NCI-H1436 treated with DMSO at 0.1 percent for 48 hours (cell line): ENCODE data around the gene FAM240A.

Experiments used
- DNase-seq: peaks from one replicate; lab custom pipeline; 2025; lab: John Stamatoyannopoulos, UW

The FAM240A gene

DNA sequence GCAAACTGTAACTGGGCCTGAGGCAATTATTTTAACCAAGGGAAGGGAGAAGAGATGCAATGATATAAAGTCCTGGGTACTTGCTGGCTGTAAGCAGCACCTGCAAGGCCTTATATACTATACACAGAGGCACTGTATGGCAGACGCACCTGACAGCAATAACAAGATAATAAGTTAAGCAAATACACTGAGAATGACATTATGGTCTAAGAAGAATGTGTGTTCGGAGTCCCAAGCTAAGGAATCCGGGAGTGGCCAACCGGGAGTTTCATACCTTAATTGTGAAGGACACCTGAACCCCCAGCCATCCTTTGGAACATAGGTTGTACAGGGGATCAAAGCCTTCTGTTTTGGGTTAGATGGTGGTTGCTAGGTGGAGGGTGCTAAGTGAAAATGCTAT, 13.7 kb downstream of the FAM240A start:
- no peak for DNase-seq

DNA sequence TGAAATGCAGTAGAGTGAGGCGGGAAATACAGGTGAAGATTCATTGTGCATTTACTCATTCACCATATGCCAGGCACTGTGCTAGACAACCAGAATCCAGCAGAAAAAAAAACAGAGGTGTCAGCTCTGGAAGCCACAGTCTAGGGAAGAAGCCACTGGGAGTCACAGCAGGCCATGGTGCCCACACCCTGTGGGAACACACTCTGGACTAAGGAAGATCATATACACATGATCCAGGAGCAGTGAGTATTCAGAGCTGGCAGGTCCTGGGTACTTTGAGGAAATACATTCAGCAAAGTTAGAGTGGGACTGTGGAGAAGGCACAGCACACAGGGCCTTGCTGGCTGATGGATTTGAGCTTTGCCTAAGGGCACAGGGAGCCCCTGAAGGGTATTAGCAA, 14.8 kb downstream of the FAM240A start:
- no peak for DNase-seq

DNA sequence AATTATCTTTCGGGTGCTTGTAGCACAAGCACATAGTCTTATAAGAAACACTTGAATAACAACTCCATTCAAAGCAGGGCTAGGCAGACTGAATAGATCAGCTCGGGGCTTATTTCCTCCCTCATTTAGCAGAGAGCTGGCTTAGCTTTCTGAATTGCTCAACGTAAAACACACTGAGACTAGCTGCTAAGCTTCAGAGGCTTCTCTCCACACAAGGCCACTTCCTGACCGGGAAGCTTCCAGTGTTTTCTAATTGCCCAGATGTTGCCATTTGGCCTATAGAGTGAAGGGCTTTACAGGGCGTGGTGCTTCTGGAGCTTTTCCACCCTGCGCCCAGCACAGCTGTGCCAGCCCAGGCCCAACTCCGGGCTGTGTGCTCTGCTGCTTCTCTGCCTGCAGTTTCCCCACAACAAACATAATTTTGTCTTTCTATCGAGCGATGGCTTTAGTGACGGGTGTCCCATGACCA, 16.6 kb downstream of the FAM240A start:
- DNase-seq = no peak

DNA sequence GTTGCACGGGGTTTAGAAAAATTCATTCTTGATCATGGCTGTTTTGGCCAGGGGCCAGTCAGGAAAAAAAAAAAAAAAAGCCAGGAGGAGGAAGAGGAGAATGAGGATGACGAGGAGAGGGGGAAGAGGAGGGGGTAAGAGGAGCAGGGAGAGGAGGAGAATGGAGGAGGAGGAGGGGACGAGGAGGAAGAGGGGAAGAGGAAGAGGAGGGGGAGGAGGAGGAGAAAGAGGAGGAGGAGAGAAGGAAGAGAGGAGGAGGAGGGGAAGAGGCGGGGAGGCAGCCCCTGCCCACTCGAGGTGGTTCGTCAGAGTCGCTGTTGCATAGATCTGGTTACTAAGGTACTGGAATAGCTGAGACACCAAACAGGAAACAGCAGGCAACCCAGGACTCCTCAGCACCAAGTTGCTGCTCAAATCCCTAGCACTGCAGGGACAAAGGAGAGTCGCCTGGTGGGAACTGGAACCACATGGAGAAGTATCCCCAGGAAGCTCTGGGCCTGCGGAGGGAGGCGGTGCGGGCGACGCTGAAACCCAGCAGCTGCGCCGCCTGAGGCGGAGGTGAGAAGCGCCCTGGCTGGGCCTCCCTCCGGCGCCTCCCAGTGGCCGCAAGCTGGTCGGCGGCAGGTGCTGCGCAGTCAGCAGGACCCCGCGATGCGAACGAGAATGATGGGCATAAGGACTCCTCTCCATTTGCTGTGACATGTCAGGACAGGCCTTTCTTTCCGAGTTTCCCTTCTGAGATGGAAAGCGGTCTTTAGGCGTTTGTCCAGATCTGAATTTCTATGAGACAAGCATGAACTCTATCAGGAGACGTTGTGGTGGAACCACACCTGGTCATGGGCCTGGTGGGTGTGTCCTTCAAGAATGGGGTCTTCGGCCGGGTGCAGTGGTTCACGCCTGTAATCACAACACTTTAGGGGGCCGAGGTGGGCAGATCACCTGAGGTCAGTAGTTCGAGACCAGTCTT, 17.5 kb downstream of the FAM240A start:
- no peak for DNase-seq

DNA sequence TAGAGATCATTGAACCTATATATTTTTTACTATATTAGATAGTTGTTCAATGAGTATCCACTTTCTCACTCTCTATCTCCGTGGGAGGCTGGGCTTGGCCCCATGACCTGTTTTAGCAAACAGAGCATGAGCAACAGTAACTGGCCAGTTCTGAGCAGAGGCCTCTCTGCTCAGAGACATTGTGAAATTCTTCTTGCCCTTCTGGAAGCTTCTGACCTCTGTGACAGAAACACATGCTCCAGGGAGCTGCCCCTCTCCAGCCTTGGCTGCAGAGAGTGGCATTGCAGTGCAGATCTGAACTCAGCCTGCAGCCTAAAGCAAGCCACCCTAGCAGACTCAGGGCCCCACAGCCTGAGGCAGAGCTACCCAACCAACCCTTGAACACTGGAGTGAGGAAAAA, 20.5 kb downstream of the FAM240A start:
- no peak for DNase-seq

DNA sequence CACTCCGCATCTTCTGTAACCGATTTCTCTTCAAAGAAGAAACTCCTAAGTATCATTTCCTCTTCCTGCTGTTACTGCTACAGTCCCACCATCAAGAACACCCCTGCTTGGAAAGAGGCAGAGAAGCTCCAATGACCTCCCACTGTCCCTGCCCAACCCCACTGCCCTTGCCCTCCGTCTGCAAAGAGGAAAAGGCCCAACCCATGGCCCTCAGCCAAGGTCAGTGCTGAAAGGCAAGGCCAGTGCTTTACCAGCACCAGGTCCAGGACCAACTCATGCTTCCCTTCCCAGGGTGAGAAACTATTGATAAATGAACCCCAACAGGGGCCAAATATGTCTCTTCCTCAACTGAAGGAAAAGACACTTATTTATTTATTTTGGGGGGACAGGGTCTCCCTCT, 22.5 kb downstream of the FAM240A start:
- no peak for DNase-seq

DNA sequence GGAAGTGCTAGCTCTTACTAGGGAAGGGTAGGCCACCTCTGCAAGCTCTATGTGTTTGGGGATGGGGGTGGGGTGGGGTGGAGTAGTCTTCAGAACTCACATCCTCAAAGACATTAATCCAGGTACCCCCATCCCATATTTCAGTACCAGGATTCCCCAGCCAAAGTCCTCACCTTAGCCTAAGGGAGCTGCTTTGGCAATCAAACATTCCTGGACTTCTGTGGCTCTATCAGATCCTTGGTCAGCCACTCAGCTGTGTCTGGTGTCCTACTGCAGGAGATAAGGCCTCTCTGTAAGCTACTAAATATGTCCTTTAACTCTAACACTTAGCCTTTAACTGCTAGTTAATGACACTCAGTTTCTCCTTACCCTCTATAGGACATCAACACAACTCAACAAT, 26.9 kb downstream of the FAM240A start:
- no peak for DNase-seq

DNA sequence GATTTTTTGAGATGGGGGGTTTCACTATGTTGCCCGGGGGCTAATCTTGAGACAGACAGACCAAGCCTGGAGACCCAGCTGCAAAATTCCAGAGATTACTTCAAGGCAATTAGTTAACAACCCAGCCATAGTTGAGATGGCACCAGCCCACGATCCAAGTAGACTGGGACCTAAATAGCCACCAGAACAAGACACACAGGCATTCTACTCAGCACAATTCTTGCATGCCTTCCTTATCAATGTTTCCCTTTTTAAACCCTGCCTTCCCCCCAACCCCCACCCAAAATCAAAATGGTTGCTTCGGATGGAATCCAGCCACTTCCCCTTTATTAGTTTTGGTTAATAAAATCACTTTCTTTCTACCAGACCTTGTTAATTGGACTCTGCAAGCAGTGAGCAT, 28.6 kb downstream of the FAM240A start:
- no peak for DNase-seq

DNA sequence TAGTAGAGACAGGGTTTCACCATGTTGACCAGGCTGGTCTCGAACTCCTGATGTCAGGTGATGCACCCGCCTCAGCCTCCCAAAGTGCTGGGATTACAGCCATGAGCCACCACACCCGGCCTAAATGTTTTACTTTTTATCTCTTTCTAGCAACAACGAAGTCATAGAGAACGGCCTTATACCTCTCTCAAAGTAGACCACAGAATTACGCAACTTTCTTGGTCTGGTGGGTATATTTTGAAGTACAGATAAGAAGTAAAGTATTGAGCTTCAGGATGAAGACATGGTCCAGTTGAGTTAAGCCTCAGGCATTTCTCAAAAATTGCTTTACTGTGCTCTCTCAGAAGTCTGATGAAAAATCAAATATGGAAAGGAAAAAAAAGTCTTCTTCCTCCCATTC, 30.6 kb downstream of the FAM240A start:
- DNase-seq = no peak

DNA sequence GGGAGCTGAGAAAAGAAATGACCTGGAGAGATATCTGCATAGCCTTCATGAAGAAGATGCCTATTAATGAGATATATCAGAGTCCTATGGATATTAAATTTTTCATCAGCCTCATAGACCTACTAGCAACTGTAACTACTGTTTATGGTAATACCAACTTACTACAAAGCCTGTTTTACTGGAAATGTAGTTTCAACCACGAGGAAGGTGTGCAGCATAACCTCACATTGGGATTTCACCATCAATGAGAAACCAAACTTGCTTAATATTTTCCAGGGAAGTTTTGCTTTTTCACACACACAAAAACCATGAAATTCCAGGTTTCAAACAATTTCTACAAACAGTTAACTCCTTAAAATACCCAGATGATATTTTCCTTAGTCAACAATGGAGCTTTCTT, 31.4 kb downstream of the FAM240A start:
- no peak for DNase-seq

DNA sequence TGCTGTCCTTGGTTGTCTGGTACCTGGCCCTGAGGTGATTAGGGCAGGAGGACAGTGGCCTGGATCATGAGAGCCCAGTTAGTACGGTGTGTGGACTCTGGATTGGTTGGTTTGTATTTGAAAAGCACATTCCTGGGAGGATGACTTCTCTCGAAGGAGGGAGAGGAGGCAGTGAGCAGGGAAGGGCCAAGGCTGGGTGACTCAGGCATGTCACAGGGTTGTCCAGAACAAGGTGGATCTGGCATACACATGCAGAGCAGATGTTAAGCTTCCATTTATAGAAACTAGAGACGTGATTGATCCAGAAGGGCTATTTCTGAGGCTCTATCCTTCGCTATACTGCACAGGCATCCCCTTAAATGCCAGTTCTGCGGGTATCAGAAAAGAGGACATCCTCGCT, 34.4 kb downstream of the FAM240A start:
- DNase-seq = no peak

DNA sequence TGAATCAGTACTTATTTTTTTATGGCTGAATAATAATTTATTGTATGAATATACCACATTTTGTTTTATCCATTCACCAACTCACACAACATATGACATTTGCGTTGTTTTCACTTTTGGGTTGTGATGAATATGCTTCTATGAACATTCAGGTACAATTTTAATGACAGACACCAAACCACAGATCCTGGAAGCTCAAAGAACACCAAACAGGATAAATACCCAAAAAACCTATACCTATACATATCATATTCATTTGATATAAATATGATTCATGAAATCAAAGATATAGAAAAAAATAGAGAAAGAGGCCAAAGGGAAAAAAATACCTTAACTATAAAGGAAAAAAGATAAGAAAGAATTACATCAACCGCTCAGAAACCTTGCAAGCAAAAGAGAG, 35.8 kb downstream of the FAM240A start:
- no peak for DNase-seq

DNA sequence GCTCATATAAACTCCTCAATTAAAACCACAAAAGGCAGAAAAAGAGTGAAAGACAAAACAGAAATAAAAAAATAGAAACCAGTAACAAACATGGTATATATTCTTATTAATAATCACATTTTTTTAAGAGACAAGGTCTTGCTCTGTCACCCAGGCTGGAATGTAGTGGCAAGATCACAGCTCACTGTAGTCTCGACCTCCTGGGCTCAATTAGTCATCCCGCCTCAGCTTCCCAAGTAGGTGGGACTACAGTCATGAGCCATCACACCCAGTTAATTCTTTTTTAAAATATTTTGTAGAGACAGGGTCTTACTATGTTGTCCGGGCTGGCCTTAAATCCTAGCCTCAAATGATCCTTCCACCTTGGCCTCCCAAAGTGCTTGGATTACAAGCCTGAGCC, 37.1 kb downstream of the FAM240A start:
- DNase-seq = no peak

DNA sequence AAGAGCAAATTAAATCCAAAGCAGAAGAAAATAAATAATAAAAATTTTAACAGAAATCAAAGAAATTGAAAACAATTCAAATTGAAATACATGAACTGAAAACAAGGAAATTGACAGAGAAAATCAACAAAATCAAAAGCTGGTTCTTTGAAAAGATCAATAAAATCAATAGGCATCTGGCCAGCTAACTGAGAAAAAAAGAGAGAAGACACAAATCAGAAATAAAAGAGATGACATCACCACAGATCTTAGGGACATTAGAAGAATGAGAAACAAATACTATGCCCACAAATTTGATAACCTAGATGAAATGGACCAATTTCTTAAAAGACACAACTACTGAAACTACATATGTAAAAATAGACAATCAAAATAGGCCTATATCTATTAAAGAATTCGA, 38.8 kb downstream of the FAM240A start:
- no peak for DNase-seq

DNA sequence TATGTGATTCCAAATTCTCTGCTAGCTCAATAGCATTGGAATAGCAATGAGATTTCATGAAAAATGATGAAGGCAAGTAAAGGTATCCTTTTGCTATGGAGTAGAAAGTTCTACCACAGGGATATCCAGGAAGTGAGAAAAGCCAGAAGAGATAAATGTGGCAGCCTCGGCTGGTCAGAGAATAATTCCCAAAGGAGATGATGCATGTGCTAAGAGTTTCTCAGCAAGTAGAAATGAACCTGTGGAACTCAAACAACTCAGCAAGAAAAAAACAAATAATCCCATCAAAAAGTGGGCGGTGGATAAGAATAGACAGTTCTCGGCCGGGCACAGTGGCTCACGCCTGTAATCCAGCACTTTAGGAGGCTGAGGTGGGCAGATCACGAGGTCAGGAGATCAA, 42.9 kb downstream of the FAM240A start:
- DNase-seq = no peak

DNA sequence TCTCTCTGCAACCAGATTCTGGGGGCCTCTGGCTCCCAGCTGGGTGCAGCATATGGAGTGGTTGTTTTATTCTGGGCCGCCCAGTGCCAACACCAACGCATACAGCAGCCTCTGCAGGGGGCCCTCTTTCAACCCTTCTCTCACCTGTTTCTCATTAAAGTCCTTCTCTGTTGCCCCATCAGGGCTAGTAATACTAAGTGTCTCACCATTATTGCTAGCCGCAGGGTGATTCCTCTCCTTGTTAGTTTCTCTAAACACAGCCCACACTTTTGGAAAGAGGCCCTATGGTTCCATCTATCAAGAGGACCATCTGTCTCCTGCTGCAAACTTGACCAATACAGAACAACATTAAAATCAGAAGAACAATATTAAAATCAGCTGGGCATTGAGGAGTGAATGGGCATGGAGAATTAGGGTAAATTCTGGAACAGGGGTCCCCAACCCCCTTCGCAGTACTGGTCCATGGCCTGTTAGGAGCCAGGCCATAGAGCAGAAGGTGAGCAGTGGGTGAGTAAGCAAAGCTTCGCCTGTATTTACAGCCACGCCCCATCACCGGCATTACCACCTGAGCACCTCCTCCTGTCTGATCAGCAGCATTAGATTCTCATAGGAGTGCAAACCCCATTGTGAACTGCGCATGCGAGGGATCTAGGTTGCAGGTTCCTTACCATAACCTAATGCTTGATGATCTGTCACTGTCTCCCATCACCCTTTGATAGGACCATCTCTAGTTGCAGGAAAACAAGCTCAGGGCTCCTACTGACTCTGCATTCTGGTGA, 44.6 kb downstream of the FAM240A start:
- DNase-seq = no peak

DNA sequence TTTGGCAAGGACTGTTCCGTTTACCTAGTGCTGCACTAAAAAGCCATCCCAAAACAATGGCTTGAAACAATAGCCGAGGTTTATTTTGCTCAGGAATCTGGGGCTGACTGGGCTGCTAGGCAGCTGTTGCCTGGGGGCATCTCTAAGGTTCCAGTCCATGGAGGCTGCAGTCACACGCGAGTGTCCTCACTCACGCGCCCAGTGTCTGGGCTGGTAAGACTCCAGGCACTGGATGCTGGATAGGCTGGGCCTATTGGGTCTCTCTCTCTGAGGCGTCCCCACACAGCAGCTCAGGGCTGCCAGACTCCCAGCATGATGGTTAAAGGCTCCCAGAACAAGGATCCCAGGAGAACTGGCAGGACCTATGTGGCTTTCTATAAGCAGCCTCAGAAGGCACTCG, 47.0 kb downstream of the FAM240A start:
- no peak for DNase-seq

DNA sequence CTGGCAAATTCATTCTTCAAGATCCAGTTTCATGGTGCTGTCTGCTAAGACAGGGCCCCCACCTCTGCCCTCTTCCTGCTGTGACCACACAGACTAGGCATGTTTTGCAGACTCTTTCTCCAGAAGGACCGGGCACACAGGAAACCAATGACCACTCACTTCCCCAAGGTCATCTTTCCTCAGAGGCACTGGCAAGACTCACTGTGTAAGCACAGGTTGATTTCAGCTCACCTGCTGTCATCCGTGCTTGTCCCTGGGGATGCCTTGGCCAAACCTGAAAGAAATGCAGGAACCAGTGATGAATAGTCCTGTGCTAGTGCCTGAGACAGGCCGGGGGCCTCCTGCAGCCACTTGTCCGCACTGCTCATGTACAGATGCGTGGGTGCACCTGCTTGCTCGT, 47.7 kb downstream of the FAM240A start:
- DNase-seq = no peak

DNA sequence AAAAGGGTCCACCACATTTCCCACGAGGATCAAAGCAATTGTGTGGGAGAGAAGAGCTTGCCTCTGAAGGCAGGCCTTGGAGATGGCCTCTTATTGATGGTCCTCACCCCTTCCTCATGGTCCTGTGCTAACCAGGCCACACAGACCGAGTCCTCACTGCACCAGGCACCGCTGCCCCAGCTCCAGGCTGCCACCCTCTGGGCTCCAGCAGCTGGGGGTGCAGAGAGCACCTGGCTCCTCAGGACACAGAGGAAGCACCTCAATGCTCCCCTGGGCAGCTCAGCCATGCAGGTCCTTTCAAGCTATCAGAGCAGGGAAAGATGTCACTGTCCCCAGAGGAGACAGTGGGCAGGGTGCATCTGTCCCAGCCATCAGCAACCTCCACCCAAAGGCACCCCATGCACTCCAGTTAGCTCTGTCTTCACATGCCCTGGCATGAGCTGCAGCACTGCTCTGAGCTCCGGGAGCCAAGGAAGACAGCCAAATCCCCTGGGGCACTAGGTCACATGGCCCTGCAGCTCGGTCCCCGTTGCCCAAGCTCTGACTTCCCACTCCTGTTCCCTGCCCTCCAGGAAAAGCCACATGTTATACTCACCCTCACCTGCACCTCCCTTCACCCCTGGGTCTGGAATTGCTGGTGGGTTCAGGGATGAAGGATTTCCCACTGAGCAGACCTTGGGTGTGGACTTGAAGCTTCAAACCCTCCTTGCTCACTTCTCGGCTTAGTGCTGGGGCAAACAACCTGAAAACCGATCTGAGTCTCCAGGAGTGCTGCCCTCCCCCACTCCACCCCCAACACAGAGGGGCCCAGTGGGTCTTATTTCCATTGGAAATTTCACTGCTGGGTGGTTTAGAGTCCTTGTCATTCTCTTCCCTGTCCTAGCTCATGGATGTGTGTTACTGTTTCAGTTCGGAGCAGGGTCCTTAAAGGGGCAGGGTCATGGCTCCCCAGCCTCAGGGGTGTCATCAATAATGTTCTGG, 48.5 kb downstream of the FAM240A start:
- no peak for DNase-seq

DNA sequence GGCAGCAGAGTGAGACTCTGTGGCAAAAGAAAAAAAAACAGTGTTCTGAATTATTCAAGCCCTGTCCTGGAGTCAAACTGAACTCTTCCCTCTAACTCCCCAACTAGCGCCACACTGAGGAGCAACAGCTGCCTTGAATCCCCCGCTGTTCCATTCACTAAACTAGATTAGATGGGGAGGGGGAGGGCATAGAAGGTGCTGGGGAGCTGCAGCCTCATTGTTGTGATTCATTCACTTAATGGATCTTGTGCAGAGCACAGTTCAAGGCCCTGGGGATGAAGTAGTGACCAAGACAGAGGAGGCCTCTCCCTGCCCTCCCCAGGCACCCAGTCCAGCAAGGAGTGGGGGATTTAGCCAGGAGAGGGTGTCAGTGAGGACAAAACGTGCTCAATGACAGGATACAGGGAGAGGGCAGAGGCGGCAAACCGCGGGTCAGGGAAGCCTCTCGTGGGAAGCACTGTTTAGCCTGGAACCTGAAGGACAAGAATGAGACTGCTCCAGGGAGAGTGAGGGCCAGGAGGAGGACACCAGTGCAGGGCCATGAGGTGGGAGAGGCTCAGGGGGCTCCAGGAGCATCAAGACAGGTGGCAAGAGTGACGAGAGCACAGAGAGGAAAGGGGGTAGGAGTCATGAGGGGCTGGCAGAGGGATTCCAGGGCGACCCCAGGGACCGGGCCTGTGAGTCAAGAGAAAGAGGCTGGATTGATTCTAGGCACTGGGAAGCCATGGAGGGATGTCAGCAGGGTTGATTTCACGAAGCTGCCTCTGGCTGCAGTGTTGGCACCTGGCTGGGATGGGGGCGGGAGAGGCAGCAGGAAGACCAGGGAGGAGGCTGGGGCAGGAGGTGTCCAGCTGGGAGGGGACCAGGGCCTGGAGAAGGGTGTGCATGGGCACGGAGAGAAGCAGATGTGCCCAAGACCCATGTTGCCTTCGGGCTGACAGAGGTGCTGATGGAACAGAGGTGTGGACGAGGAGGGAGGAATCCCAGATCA, 49.7 kb downstream of the FAM240A start:
- no peak for DNase-seq
